Ishikawa (cell line): ENCODE results near the gene TINAGL1.

Experiments used
- CEBPB ChIP-seq: IDR thresholded peaks from 2 replicates; pipeline ENCODE4 v1.6.1; 2012
- CREB1 ChIP-seq: IDR thresholded peaks from 2 replicates; pipeline ENCODE4 v1.6.1; 2012; ENCODE audit warnings: low read depth
- EGR1 ChIP-seq: IDR thresholded peaks from 2 replicates; pipeline ENCODE4 v1.6.1; 2012
- EP300 ChIP-seq: IDR thresholded peaks from 2 replicates; pipeline ENCODE4 v1.6.1; 2012; ENCODE audit warnings: borderline replicate concordance
- FOXM1 ChIP-seq: IDR thresholded peaks from 2 replicates; pipeline ENCODE4 v1.6.1; 2012; ENCODE audit warnings: low read depth, borderline replicate concordance
- MAX ChIP-seq: IDR thresholded peaks from 2 replicates; pipeline ENCODE4 v1.6.1; 2012
- NFIC ChIP-seq: IDR thresholded peaks from 2 replicates; pipeline ENCODE4 v1.6.1; 2012
- RAD21 ChIP-seq: IDR thresholded peaks from 2 replicates; pipeline ENCODE4 v1.6.1; 2012; ENCODE audit warnings: low read depth
- REST ChIP-seq: IDR thresholded peaks from 2 replicates; pipeline ENCODE4 v1.6.1; 2012; ENCODE audit warnings: low read depth, mild to moderate bottlenecking
- TAF1 ChIP-seq: IDR thresholded peaks from 2 replicates; pipeline ENCODE4 v1.6.1; 2012; ENCODE audit warnings: low read depth, mild to moderate bottlenecking
- TEAD4 ChIP-seq: IDR thresholded peaks from 2 replicates; pipeline ENCODE4 v1.6.1; 2012
- YY1 ChIP-seq: IDR thresholded peaks from 2 replicates; pipeline ENCODE4 v1.6.1; 2012; ENCODE audit warnings: low read depth
- ZBTB7A ChIP-seq: IDR thresholded peaks from 2 replicates; pipeline ENCODE4 v1.6.1; 2012; ENCODE audit warnings: low read depth

Gene TINAGL1

GRCh38 chr1:31545927-31546540, 30.3 kb upstream of the TINAGL1 start:
- TF ChIP-seq NFIC = no peak
- TF ChIP-seq TEAD4 = no peak
- no peak for TF ChIP-seq FOXM1

DNA sequence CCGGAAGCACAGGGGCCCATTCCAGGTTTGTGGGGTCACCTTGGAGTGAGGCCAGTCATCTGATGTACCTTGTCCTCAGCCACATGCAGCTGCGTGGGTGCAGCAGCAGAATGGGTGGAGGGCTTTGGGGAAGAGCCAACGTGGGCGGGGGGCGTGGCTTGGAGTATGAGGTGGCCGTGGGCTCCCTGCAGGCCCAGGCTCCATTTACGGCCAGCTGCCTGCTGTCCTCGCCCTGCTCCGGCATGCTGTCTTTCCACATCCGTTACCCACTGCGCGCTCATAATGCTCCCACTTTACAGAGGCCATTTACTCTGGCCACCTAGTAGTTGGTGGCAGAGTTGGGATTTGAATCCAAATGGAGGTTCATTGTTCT, 27.8 kb upstream of the TINAGL1 start:
- TF ChIP-seq RAD21 = no peak
- peak; percentile 98 for TF ChIP-seq EGR1
- 0 out of 2 replicates have a peak, but pooled peaks have one; percentile 54 for TF ChIP-seq ZBTB7A
- peak; percentile 93 for TF ChIP-seq MAX
- peak; percentile 64 for TF ChIP-seq NFIC

- TF ChIP-seq RAD21 = peak; percentile 92
- no peak for TF ChIP-seq EGR1
- TF ChIP-seq TEAD4 = 0 out of 2 replicates have a peak, but pooled peaks have one; percentile 13
- peak; percentile 50; the same call in 1 of the 2 replicates for TF ChIP-seq CEBPB
- peak; percentile 52 for TF ChIP-seq MAX
- TF ChIP-seq YY1 = no peak; the same call in 1 of the 2 replicates
These were observed 27.2 kb upstream of the TINAGL1 start for GRCh38 chr1:31548907-31549808.

GRCh38 chr1:31549809-31550620, 26.3 kb upstream of the TINAGL1 start:
- TF ChIP-seq TEAD4 (no peak), CREB1 (no peak), NFIC (no peak), ZBTB7A (no peak)

DNA sequence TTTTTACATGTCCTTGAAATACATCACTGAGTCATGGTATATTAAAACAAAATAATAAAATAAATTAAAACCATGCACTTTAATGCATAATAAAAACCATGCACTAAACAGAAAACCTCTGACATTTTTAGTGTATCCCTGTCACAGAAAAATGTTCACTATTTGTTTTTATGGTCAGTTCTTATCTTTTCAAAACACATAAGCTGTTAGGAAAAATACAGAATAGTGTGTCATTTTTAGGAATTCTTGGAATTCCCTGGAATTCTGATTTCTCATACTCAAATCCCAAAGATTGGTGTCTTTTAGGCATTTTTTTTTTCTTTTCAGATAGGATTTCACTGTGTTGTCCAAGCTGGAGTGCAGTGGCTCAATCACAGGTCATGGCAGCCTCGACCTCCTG, 25.1 kb upstream of the TINAGL1 start:
- TF ChIP-seq CEBPB (no peak), TAF1 (no peak)

DNA sequence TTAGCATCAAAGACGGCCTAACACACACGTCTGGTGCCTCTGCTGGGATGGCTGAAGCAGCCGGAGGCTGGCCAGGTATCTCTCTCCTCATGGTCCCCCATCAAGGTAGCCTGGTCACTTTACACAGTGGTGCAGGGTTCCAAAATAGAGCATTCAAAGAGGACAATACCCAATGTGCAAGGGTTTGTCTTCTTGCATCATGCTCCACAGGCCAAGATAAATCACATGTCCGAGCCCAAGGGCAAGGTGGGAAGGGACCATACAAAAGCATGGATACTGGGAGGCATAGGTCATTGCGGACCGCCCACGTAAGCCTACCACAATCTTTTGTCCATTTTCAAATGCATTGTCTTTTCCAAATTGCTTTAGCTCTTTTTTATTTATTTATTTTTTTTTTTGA, 23.8 kb upstream of the TINAGL1 start:
- TF ChIP-seq EP300 = no peak

GRCh38 chr1:31556481-31557006, 19.8 kb upstream of the TINAGL1 start:
- TF ChIP-seq CREB1 = no peak
- TF ChIP-seq FOXM1 = no peak
- TF ChIP-seq TEAD4 = no peak
- TF ChIP-seq YY1 = no peak
- no peak for TF ChIP-seq CEBPB
- no peak for TF ChIP-seq EP300
- TF ChIP-seq TAF1 = no peak

DNA sequence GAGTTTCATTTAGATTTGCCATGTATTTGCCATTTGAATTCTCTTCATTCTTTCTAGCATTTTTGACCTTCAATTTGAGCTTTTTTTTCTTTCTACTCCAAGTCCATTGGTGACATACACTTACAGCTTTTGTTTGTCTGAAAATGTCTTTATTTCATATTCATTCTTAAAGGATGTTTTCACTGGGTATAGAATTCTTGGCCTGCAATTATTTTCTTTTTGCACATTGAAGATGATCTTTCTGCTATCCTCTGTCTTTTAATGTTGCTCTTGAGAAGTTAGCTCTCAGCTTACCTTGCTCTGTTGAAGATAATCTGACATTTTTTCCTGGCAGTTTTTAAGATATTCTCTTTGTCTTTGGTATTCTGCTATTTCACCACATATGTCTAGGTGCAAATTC, 16.6 kb upstream of the TINAGL1 start:
- TF ChIP-seq YY1 = no peak

- TF ChIP-seq YY1 (no peak), REST (no peak), TEAD4 (no peak), CEBPB (no peak), EGR1 (no peak), MAX (no peak), CREB1 (no peak), TAF1 (no peak), ZBTB7A (no peak)
These were observed 15.9 kb upstream of the TINAGL1 start for GRCh38 chr1:31560394-31560793.
